HL-60 (cell line): ENCODE data around the gene DNAJB8.

ENCODE experiments used
- DNase-seq, 2 experiments: peaks; one replicate each; pipeline ENCODE4 v3.0.0-alpha.2; 2010 to 2020; ENCODE audit warnings: low read depth in 1 of 2, low spot score in 1 of 2
- H3K27ac ChIP-seq: fragments of 250-450 bp; sonication (Bioruptor Pico); replicated peaks from 2 replicates; pipeline ENCODE4 v1.5.1; 2020; ENCODE audit warnings: mild to moderate bottlenecking, moderate library complexity
- H3K27me3 ChIP-seq: fragments of 250-450 bp; sonication (Bioruptor Pico); 2 replicates; pipeline ENCODE4 v1.5.1; 2021; ENCODE audit warnings: mild to moderate bottlenecking, moderate library complexity; ENCODE audit not compliant: insufficient read depth, poor library complexity, severe bottlenecking
- H3K4me3 ChIP-seq: replicated peaks from 2 replicates; pipeline ENCODE4 v1.5.1; 2011; ENCODE audit warnings: mild to moderate bottlenecking, control low read depth, low read length; ENCODE audit not compliant: insufficient read depth
- GABPA ChIP-seq: IDR thresholded peaks from 2 replicates; pipeline ENCODE4 v1.6.1; 2012; ENCODE audit warnings: low read depth
- POLR2AphosphoS5 ChIP-seq: IDR thresholded peaks from 2 replicates; pipeline ENCODE4 v1.6.1; 2012; ENCODE audit warnings: low read depth
- SPI1 ChIP-seq: IDR thresholded peaks from 2 replicates; pipeline ENCODE4 v1.6.1; 2012; ENCODE audit warnings: low read depth, mild to moderate bottlenecking, borderline replicate concordance
- TF ChIP-seq, protein P1 (sequence below): IDR thresholded peaks from one replicate; pipeline ENCODE4 v1.5.1; 2011; ENCODE audit warnings: low read length, control low read depth, inconsistent platforms; ENCODE audit not compliant: insufficient read depth
- TF ChIP-seq, protein P2 (sequence below): IDR thresholded peaks from 2 replicates; pipeline ENCODE4 v1.6.1; 2012; ENCODE audit warnings: low read depth; ENCODE audit not compliant: insufficient replicate concordance

The DNAJB8 gene

DNA sequence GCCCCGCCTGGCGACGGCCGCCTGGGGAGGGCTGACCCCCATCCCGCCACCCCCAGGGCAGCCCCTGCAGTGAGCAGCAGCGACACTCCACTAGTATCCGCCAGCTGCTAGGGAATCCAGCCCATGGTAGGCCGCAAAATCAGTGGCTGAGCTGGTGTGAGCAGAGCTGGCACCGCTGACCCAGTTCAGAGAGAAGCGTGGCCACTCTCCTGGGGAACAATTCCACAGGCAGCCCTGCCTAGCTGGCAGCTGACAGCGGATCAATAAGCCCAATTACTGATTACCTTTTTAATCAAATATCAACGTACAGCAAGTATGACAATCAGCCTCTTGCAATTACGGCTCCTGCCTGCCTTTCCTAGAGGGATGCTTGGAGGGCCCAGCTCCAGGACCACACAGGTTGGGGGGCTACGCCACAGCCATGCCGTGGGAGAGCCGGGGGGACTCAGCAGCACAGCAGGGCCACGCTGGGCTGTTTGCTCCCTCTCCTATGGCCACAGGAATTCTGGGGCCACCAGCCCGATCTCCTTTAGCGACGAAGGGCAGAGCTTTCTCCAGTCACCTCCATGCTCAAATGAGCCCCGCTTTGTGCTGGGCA is 13.9 kb downstream of the DNAJB8 start:
- no peak overlapping the region for H3K27ac ChIP-seq
- TF ChIP-seq, protein P1, sequence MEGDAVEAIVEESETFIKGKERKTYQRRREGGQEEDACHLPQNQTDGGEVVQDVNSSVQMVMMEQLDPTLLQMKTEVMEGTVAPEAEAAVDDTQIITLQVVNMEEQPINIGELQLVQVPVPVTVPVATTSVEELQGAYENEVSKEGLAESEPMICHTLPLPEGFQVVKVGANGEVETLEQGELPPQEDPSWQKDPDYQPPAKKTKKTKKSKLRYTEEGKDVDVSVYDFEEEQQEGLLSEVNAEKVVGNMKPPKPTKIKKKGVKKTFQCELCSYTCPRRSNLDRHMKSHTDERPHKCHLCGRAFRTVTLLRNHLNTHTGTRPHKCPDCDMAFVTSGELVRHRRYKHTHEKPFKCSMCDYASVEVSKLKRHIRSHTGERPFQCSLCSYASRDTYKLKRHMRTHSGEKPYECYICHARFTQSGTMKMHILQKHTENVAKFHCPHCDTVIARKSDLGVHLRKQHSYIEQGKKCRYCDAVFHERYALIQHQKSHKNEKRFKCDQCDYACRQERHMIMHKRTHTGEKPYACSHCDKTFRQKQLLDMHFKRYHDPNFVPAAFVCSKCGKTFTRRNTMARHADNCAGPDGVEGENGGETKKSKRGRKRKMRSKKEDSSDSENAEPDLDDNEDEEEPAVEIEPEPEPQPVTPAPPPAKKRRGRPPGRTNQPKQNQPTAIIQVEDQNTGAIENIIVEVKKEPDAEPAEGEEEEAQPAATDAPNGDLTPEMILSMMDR = no peak
- no peak overlapping the region for H3K4me3 ChIP-seq
- H3K27me3 ChIP-seq = peaks cover 46% of the 10 kb centered on the region
- no peak for DNase-seq

DNA sequence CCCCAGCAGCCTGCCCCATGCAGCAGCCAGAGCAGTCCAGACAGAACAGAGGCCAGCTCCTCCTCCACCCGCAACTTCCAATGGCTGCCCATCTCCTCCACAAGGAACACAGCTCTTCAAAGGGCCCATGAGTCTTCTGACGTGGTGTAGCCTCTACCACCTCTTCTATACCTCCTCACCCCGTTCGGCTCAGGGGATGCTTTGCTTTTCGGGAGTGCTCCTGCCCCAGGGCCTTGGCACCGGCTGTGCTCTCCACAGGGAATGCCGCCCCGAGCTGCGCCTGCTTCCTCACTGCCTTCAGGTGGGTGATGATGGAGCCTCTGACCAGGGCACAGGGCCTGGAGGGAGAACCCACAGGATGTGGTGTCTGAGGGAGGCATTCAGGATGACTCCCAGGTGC is 14.6 kb downstream of the DNAJB8 start:
- Histone ChIP-seq H3K4me3 (no peak overlapping the region), H3K27ac (no peak overlapping the region), H3K27me3 (peaks cover 42% of the 10 kb centered on the region)
- TF ChIP-seq POLR2AphosphoS5 = no peak
- TF ChIP-seq, protein P2, sequence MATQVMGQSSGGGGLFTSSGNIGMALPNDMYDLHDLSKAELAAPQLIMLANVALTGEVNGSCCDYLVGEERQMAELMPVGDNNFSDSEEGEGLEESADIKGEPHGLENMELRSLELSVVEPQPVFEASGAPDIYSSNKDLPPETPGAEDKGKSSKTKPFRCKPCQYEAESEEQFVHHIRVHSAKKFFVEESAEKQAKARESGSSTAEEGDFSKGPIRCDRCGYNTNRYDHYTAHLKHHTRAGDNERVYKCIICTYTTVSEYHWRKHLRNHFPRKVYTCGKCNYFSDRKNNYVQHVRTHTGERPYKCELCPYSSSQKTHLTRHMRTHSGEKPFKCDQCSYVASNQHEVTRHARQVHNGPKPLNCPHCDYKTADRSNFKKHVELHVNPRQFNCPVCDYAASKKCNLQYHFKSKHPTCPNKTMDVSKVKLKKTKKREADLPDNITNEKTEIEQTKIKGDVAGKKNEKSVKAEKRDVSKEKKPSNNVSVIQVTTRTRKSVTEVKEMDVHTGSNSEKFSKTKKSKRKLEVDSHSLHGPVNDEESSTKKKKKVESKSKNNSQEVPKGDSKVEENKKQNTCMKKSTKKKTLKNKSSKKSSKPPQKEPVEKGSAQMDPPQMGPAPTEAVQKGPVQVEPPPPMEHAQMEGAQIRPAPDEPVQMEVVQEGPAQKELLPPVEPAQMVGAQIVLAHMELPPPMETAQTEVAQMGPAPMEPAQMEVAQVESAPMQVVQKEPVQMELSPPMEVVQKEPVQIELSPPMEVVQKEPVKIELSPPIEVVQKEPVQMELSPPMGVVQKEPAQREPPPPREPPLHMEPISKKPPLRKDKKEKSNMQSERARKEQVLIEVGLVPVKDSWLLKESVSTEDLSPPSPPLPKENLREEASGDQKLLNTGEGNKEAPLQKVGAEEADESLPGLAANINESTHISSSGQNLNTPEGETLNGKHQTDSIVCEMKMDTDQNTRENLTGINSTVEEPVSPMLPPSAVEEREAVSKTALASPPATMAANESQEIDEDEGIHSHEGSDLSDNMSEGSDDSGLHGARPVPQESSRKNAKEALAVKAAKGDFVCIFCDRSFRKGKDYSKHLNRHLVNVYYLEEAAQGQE = no peak
- TF ChIP-seq, protein P1 = no peak
- TF ChIP-seq SPI1 = no peak
- TF ChIP-seq GABPA = no peak
- DNase-seq = no peak

DNA sequence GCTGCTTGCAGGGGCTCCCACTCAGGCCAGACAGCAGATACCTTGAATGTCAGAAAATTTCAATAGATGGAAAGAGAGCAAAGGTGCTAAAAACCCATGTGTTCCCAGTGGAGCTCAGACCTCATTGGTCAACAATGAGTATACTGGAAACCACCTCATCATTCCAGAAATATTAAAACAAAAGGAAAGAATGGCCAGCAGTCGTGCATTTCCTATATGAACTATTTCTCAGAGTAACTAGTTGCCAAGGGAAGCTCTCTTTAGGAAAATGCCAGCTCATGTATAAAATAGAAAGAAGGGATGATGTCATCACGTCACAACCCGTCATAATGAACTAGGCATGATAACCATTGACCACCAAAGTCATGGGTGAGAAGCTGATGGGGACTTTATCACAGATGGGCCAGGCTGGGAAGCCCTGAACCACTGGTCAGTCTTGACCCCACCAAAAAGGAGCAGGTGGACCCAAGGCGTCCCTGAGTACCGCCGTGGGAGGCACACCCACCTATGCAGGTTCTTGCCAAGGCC is 17.5 kb downstream of the DNAJB8 start:
- Histone ChIP-seq H3K27me3 (peaks cover 17% of the 10 kb centered on the region), H3K27ac (no peak overlapping the region), H3K4me3 (no peak overlapping the region)
- DNase-seq = no peak
- no peak for TF ChIP-seq SPI1
- TF ChIP-seq POLR2AphosphoS5 = no peak
- TF ChIP-seq, protein P1 = no peak

DNA sequence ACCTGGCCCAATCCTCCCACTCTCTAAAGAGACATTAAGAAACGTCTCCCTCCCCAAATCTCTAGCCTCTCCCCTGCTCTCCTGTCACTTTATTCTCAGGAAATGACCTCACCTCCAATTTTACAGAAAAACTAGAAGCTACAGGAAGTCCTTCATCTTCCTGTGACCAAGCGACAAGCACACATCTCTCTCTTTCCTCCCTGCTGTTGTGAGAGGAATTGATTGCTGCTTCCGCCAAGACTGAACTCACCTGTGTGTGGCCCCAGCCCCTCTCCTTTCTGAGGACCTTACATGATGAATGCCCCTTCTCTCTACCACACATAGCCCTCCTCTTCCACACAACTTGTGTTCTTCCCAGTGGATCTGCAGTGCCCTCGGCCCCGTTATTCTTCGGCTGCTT is 18.2 kb downstream of the DNAJB8 start:
- no peak overlapping the region for H3K27ac ChIP-seq
- TF ChIP-seq GABPA = no peak
- no peak for TF ChIP-seq SPI1
- TF ChIP-seq, protein P1 = no peak
- TF ChIP-seq, protein P2 = no peak
- TF ChIP-seq POLR2AphosphoS5 = no peak
- H3K4me3 ChIP-seq = no peak overlapping the region
- peaks cover 12% of the 10 kb centered on the region for H3K27me3 ChIP-seq
- DNase-seq = no peak
